GM19372 (cell line): ENCODE measurements around the gene PIGL.
"Not testable (repeated sequence)": the region's sequence is repeated elsewhere in the genome, so short reads cannot be mapped to it uniquely, and the experiment has no call there.

Experiments
- ATAC-seq: cut with Tn5 transposase; IDR thresholded peaks from one replicate; pipeline ENCODE4 v1.9.1; 2021; ENCODE audit warnings: mild to moderate bottlenecking, low read depth, moderate library complexity; ENCODE audit not compliant: unreplicated experiment

PIGL gene

GRCh38 chr17:16301963-16302855 lies 85.2 kb downstream of the PIGL start:
- ATAC-seq: no peak

GRCh38 chr17:16302856-16303255 lies 85.8 kb downstream of the PIGL start:
- no peak for ATAC-seq

GRCh38 chr17:16304830-16305229 lies 87.8 kb downstream of the PIGL start:
- ATAC-seq: no peak

GRCh38 chr17:16306211-16306610 lies 89.2 kb downstream of the PIGL start:
- no peak for ATAC-seq

GRCh38 chr17:16312061-16312460 lies 95.1 kb downstream of the PIGL start:
- ATAC-seq: not testable (repeated sequence)

GRCh38 chr17:16313139-16314090 lies 96.4 kb downstream of the PIGL start:
- no peak for ATAC-seq

- no peak for ATAC-seq
Observed at GRCh38 chr17:16314189-16314588, 97.2 kb downstream of the PIGL start.

- no peak for ATAC-seq
Observed at GRCh38 chr17:16314859-16315258, 97.8 kb downstream of the PIGL start.

- ATAC-seq: no peak
Observed at GRCh38 chr17:16319969-16320368, 103.0 kb downstream of the PIGL start.

- ATAC-seq: no peak
Observed at GRCh38 chr17:16322636-16323035, 105.6 kb downstream of the PIGL start.

- ATAC-seq: no peak
Observed at GRCh38 chr17:16325964-16326363, 109.0 kb downstream of the PIGL start.

GRCh38 chr17:16327018-16327417 lies 110.0 kb downstream of the PIGL start:
- ATAC-seq: no peak

- no peak for ATAC-seq
Observed at GRCh38 chr17:16328997-16329396, 112.0 kb downstream of the PIGL start.

- no peak for ATAC-seq
Observed at GRCh38 chr17:16329519-16330271, 112.7 kb downstream of the PIGL start.

- no peak for ATAC-seq
Observed at GRCh38 chr17:16338391-16338790, 121.4 kb downstream of the PIGL start.

GRCh38 chr17:16339402-16339801 lies 122.4 kb downstream of the PIGL start:
- ATAC-seq: no peak

- no peak for ATAC-seq
Observed at GRCh38 chr17:16339959-16340358, 122.9 kb downstream of the PIGL start.

GRCh38 chr17:16342979-16343378 lies 126.0 kb downstream of the PIGL start:
- no peak for ATAC-seq

- no peak for ATAC-seq
Observed at GRCh38 chr17:16343569-16343968, 126.6 kb downstream of the PIGL start.

GRCh38 chr17:16345565-16345964 lies 128.6 kb downstream of the PIGL start:
- ATAC-seq: no peak
